Chondrocyte (in vitro differentiated cells): ENCODE data around the gene TRPC3. TPM values are rescaled to one million over a fixed set of nuclear protein-coding genes. Genes with fewer than 3 reads are reported as not detected.

Source experiments
- DNase-seq: peaks from one replicate; pipeline ENCODE4 v3.0.0; 2021; ENCODE audit warnings: mixed read lengths, low spot score
- H3K27ac Mint-ChIP-seq: one replicate; pipeline ENCODE4 v1.8.0; 2021; ENCODE audit warnings: mild to moderate bottlenecking, moderate library complexity, mixed read lengths; ENCODE audit not compliant: unreplicated experiment
- H3K27me3 Mint-ChIP-seq: 2 replicates; pipeline ENCODE4 v1.8.0; 2021; ENCODE audit warnings: low read depth, mixed read lengths
- H3K36me3 Mint-ChIP-seq: 2 replicates; pipeline ENCODE4 v1.8.0; 2021; ENCODE audit warnings: low read depth, mixed read lengths
- H3K4me1 Mint-ChIP-seq: 2 replicates; pipeline ENCODE4 v1.8.0; 2021; ENCODE audit warnings: low read depth, mild to moderate bottlenecking, mixed read lengths
- H3K4me3 Mint-ChIP-seq: one replicate; pipeline ENCODE4 v1.8.0; 2021; ENCODE audit warnings: mild to moderate bottlenecking, moderate library complexity, mixed read lengths; ENCODE audit not compliant: unreplicated experiment
- H3K9me3 Mint-ChIP-seq: 2 replicates; pipeline ENCODE4 v1.8.0; 2021; ENCODE audit warnings: low read depth, mixed read lengths
- CTCF ChIP-seq: fragments of 200-600 bp; sonication (generic); IDR thresholded peaks from 2 replicates; pipeline ENCODE4 v1.5.0; 2021; ENCODE audit warnings: antibody characterized with exemption, mild to moderate bottlenecking, moderate library complexity
- total RNA-seq: library from RNA; stranded (reverse); gene quantifications from 3 replicates; pipeline ENCODE4 v1.2.1, GENCODE V29; 2021

TRPC3 gene
- total RNA-seq, 1 donor from 2014 or later: 0.20 TPM

- TF ChIP-seq CTCF: no peak
- H3K27me3 Mint-ChIP-seq: peaks cover 44% of the 10 kb centered on the region
- no peaks in the 10 kb centered on the region for H3K4me1 Mint-ChIP-seq
- H3K9me3 Mint-ChIP-seq: no peaks in the 10 kb centered on the region
- DNase-seq: no peak
- H3K27ac Mint-ChIP-seq: no peak overlapping the region
- no peak overlapping the region for H3K4me3 Mint-ChIP-seq
- peaks cover 2% of the 10 kb centered on the region for H3K36me3 Mint-ChIP-seq
These were observed 9.0 kb upstream of the TRPC3 start for GRCh38 chr4:121960818-121961217.

GRCh38 chr4:121958777-121959176 lies 6.9 kb upstream of the TRPC3 start:
- H3K4me1 Mint-ChIP-seq: no peaks in the 10 kb centered on the region
- peaks cover 43% of the 10 kb centered on the region for H3K27me3 Mint-ChIP-seq
- TF ChIP-seq CTCF: no peak
- H3K36me3 Mint-ChIP-seq: peaks cover 2% of the 10 kb centered on the region
- H3K9me3 Mint-ChIP-seq: no peaks in the 10 kb centered on the region
- H3K27ac Mint-ChIP-seq: no peak overlapping the region
- no peak overlapping the region for H3K4me3 Mint-ChIP-seq
- no peak for DNase-seq

GRCh38 chr4:121957266-121957665 lies 5.4 kb upstream of the TRPC3 start:
- no peak for TF ChIP-seq CTCF
- H3K27ac Mint-ChIP-seq: no peak overlapping the region
- H3K27me3 Mint-ChIP-seq: peaks cover 46% of the 10 kb centered on the region
- H3K4me3 Mint-ChIP-seq: no peak overlapping the region
- DNase-seq: no peak
- H3K9me3 Mint-ChIP-seq: no peaks in the 10 kb centered on the region
- no peaks in the 10 kb centered on the region for H3K4me1 Mint-ChIP-seq
- H3K36me3 Mint-ChIP-seq: no peaks in the 10 kb centered on the region

- H3K36me3 Mint-ChIP-seq: no peaks in the 10 kb centered on the region
- H3K4me1 Mint-ChIP-seq: peaks cover 7% of the 10 kb centered on the region
- no peak for DNase-seq
- H3K27ac Mint-ChIP-seq: no peak overlapping the region
- H3K9me3 Mint-ChIP-seq: no peaks in the 10 kb centered on the region
- TF ChIP-seq CTCF: no peak
- no peak overlapping the region for H3K4me3 Mint-ChIP-seq
- peaks cover 46% of the 10 kb centered on the region for H3K27me3 Mint-ChIP-seq
These were observed 2.0 kb upstream of the TRPC3 start for GRCh38 chr4:121953860-121954259.

- Mint-ChIP-seq H3K27ac (no peak overlapping the region), H3K27me3 (peaks cover 46% of the 10 kb centered on the region), H3K4me3 (peak overlapping the region; percentile 69), H3K9me3 (no peaks in the 10 kb centered on the region), H3K36me3 (no peaks in the 10 kb centered on the region), H3K4me1 (peaks cover 7% of the 10 kb centered on the region)
- TF ChIP-seq CTCF: no peak
- DNase-seq: no peak
These were observed 430 bp upstream of the TRPC3 start for GRCh38 chr4:121952290-121952689.
